Activated CD8-positive, alpha-beta memory T cell treated with anti-CD3 and anti-CD28 coated beads, Interleukin-2, amount 50 U/mL, for 24 hours (primary cell): ENCODE results near the gene ZNF462.

Experiments used
- DNase-seq: peaks from one replicate; pipeline ENCODE4 v3.0.0-alpha.2; 2020; ENCODE audit errors: extremely low read depth

Gene ZNF462

GRCh38 chr9:106861640-106862109 is 1.3 kb upstream of the ZNF462 start:
- DNase-seq, result no peak

- no peak for DNase-seq
Observed at GRCh38 chr9:106862110-106862820, 701 bp upstream of the ZNF462 start.

- DNase-seq, result no peak
Observed at GRCh38 chr9:106864373-106865143, 1.6 kb downstream of the ZNF462 start.

GRCh38 chr9:106866243-106866642 is 3.3 kb downstream of the ZNF462 start:
- no peak for DNase-seq

GRCh38 chr9:106867286-106867685 is 4.3 kb downstream of the ZNF462 start:
- no peak for DNase-seq

- no peak for DNase-seq
Observed at GRCh38 chr9:106868087-106868486, 5.1 kb downstream of the ZNF462 start.

GRCh38 chr9:106868565-106868964 is 5.6 kb downstream of the ZNF462 start:
- no peak for DNase-seq

GRCh38 chr9:106869028-106869427 is 6.1 kb downstream of the ZNF462 start:
- DNase-seq, result no peak

GRCh38 chr9:106869458-106869857 is 6.5 kb downstream of the ZNF462 start:
- no peak for DNase-seq

GRCh38 chr9:106872641-106873040 is 9.7 kb downstream of the ZNF462 start:
- no peak for DNase-seq

- DNase-seq, result no peak
Observed at GRCh38 chr9:106874031-106874430, 11.1 kb downstream of the ZNF462 start.

- no peak for DNase-seq
Observed at GRCh38 chr9:106874652-106875051, 11.7 kb downstream of the ZNF462 start.

- no peak for DNase-seq
Observed at GRCh38 chr9:106875529-106875928, 12.6 kb downstream of the ZNF462 start.

- DNase-seq, result no peak
Observed at GRCh38 chr9:106877345-106877744, 14.4 kb downstream of the ZNF462 start.

GRCh38 chr9:106878081-106878837 is 15.3 kb downstream of the ZNF462 start:
- no peak for DNase-seq

- DNase-seq, result no peak
Observed at GRCh38 chr9:106878934-106879333, 16.0 kb downstream of the ZNF462 start.

- no peak for DNase-seq
Observed at GRCh38 chr9:106879439-106879882, 16.5 kb downstream of the ZNF462 start.

GRCh38 chr9:106880081-106880480 is 17.1 kb downstream of the ZNF462 start:
- no peak for DNase-seq

- DNase-seq, result no peak
Observed at GRCh38 chr9:106880863-106881262, 17.9 kb downstream of the ZNF462 start.

GRCh38 chr9:106883030-106883429 is 20.1 kb downstream of the ZNF462 start:
- DNase-seq, result no peak

GRCh38 chr9:106883626-106884190 is 20.7 kb downstream of the ZNF462 start:
- no peak for DNase-seq

GRCh38 chr9:106885451-106885850 is 22.5 kb downstream of the ZNF462 start:
- DNase-seq, result no peak
